HG03571 (cell line): ENCODE measurements around the gene HDAC11.
"Not testable (repeated sequence)": the region's sequence is repeated elsewhere in the genome, so short reads cannot be mapped to it uniquely, and the experiment has no call there.

ENCODE experiments used
- ATAC-seq: cut with Tn5 transposase; IDR thresholded peaks from one replicate; pipeline ENCODE4 v1.9.1; 2021; ENCODE audit not compliant: unreplicated experiment

Gene HDAC11

GRCh38 chr3:13506680-13507079 lies 26.6 kb downstream of the HDAC11 start:
- no peak for ATAC-seq

DNA sequence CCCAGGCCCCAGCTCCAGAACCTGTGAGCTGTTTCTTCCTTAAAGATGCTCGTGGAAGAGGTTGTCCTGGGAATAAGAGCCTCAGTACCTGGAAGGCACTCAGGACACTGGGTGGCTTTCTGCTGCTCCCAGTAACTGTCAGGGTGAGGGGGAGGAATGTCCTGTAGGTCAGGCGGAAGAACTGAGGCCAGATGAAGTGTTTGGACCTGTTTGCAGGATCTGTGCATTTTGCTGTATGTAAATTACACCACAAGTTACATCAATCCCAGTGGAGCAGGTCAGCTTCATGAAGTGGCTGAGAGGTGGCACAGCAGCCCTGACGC lies 27.1 kb downstream of the HDAC11 start:
- ATAC-seq: no peak

DNA sequence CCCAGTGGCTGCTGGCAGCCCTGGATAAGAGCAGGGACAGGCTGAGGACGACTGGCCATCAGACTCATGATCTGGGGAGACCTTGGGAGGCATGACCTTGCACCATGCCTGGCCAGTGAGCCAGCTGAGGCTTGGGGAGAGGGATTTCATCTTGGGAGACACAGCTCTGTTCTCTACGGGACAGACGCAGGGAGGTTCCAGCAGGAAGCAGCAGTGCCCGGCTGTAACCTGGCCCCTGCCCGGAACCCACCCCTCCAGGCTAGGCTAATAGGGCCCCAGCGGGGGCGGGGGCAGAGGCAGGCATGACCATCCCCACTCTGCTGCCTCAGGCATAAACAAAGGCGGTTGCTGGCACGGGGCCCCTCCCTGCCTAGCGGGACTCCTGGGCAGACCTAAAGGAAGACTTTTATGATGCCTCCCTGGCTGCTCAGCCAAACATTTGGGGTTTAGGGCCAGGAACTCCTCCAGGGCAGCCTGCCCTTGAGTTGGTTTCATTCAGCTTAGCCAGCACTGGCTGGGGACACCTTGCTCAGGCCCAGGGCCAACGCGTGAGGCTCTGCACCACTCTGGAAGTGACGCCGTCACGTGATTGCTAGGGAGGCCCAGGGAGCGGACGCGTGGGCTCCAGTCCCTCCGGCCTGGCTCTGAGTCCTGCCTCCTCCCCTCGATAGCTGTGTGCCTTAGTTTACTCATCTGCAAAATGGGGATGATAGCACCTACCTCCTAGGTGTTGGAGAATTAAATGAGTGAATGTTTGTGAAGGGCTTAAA lies 27.6 kb downstream of the HDAC11 start:
- no peak for ATAC-seq

DNA sequence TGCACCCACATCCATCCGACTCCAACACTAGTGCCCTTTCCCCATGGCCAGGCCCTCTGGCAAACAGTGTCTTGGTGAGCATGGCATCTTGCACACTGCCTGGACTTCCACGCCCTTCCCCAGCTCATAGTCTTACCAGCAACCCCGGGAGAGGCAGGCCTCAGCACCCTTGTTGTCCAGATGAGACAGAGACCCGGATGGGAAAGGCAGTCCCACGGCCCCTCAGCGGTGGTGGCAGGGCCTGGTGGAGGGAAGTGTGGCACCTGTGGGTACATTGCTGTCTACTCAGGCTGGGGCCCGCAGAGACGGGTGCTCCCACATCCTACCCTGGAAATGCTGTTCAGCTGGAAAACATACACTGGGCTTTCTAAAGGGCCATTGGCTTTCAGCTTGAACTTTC lies 28.4 kb downstream of the HDAC11 start:
- ATAC-seq: no peak

DNA sequence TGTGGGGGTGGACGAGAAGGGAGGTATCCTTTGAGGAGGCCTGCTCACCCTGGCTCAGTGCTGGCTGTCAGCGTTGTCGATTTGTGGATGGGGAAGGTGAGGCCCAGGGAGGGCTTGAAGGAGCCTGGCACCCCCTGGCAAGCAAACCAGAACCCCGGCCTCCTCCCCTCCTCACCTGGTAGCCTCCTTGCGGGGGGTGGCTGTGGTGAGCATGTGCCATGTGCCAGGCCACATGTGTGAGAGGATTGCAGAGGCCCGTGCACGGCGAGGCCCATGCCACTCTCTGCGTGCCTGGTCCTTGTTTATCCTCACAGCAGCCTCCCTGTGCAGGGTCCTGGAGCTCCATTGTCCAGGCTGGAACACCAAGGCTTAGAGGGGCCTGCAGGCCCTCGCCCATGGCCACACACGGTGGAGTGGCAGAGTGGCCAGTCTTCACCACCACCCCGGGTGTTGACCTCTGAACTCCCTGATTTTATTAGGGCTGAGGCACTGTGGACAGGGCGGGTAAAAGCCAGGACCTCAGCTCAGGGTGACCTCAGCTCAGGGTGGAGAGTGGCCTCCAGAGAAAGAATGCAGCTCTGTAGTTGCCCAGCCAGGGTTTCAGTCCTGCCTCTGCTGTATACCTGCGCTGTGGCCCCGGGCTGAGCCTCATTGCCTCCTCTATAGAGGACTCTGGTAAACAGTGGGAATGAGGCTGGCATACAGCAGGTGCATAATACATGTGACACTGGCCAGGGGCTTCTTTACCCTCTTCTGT lies 29.1 kb downstream of the HDAC11 start:
- ATAC-seq: no peak

GRCh38 chr3:13509816-13510192 lies 29.7 kb downstream of the HDAC11 start:
- ATAC-seq: no peak

GRCh38 chr3:13512451-13512850 lies 32.3 kb downstream of the HDAC11 start:
- ATAC-seq: no peak

DNA sequence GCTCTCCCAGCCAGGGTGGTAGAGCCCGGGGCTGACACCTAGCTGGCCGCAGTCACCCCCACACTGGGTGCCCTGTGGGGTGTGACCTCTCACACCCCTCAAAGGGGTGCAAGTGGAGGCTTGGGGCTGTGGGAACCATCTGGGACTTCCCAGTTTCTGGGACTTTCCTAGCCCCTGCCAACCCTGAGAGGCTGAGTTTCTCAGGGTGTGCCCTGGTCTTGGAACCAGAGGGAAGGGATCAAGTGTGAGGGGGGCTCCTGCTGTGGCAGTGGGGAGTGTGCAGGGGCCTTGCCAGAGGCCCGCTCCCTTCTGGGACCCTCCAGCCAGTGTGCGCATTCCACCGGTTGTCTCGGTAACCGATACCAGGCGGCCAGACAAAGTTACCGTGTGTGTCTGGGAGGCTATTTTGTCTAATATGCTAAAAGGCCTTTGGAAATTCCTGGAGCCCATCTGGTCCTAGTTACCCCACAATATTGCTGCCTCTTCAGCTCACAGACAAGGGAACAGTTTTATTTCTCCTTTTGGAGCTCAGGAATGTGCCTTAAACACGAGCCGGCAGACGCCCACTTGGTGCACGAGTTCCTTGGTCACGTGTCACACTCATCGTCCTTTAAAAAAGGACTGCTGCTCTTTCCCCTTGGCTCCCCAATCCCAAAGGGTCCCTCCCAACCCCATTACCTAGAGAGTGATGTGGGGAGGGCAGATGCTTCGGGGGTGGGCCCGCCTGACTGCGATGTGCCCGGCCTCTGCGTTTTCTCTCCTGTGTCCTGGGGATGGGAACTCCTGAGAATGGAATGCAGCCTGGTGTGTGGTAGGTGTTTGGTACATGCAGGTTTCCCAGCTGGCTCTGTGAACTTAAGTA lies 33.2 kb downstream of the HDAC11 start:
- no peak for ATAC-seq

GRCh38 chr3:13513913-13514517 lies 33.9 kb downstream of the HDAC11 start:
- ATAC-seq: no peak

DNA sequence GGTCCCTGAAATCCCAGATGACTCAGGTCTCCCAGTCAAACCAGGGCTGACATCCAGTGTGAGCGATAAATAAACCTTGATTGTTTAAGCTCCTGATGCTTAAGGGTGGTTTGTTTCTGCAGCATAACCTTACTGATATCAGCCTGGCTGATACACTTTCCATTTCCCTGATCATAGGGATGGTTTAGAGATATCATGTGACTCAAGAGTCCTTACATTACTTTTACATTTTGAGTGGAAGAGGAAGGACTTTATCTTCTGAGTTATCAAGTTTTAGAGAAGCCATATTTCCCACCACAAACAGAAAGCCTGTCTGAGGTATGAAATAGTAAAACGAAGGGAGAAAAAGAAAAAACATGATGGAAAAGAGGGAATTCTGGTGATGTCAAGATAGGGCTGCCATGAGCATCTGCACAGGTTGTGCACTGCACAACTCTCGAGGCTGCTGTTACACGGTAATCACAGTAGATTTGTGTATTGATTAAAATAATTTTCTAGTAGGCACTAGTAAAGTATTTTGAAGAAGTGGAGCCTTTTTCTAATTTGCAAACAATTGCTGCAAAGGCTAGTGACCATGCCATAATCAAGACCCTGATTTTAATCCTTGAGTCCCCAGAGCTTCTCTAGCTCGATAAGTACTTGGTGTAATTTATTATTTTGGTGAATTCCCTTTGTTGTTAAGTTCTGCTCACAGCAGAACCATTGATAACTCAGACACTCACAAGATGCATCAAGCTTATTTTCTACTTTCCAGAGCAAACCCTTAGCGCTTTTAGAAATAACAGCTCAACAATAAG lies 34.7 kb downstream of the HDAC11 start:
- ATAC-seq: no peak

GRCh38 chr3:13515786-13516759 lies 36.0 kb downstream of the HDAC11 start:
- ATAC-seq: no peak

DNA sequence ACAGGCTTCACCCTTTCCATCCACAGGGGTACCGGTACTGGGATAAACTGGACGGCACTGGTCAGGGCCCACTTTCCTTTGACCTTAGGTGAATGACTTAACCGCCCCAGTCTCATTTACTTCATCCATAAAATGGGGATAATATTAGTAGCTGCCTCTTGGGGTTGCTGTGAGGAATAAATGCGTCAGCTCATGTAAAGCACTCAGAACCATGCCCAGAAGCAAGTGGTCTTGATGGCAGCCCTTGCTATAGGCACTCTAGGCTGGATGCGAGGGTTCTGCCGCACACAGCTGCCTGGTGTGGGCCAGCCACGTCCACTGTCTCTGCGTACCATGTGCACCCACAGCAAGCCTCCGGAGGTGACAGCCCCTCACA lies 36.6 kb downstream of the HDAC11 start:
- no peak for ATAC-seq

GRCh38 chr3:13517253-13517977 lies 37.3 kb downstream of the HDAC11 start:
- no peak for ATAC-seq

DNA sequence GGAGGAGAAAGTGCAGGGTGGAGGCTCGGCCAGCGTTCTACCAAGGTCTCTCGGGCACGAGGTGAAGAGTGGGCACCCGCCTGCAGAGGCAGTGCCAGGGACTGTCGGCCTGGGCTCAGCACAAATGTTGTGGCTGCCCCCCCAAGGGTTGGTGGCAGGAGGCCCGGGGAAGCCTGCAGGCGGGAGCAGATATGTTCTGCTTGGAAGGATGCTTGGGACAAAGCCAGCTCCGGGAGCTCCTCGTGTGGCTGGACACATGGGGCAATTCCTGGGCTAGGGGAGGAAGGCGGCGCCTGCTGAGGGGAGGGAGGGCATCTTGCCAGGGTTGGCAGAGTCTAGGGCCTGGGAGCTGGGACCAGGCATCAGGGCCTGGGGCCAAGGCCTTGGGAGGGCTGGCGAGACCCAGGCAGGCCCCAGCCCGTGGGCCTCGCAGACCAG lies 38.4 kb downstream of the HDAC11 start:
- ATAC-seq: no peak

DNA sequence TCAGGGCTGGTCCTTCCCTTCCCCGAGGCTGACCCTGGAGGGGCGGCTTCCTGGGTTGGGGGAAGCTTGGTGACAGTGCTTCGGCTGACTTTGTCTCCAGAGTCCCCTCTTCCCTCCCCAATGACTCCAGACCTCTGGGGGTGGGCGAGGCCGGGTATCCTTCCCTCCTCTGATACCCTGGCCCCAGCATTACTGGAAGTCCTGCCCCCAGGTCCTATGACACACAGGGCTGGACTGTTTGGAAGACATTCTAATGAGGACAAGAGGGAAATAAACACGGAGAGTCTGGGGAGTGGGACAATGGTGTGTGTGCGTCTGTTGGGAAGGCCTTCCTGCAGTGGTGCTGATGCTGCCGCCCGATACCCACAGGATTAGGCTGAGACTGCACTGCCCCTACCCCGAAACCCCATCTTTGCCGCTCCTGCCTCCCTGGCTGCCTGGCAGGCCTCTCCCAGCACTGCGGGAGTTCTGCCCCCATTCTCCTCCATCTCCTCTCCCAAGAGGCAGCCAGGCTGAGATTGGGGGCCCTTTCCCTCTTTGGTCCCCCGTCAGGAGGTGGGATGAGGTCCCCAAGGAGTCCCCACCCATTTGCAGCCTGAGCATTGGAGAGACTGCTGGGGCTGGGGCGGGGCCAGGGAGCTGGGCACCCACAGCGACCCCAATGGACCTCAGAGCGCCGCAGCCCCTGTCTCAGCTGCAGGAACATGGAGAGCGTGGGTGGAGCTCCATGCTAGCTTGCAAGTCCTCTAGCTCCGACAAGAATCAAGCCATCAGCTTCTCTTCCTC lies 39.1 kb downstream of the HDAC11 start:
- ATAC-seq: no peak

DNA sequence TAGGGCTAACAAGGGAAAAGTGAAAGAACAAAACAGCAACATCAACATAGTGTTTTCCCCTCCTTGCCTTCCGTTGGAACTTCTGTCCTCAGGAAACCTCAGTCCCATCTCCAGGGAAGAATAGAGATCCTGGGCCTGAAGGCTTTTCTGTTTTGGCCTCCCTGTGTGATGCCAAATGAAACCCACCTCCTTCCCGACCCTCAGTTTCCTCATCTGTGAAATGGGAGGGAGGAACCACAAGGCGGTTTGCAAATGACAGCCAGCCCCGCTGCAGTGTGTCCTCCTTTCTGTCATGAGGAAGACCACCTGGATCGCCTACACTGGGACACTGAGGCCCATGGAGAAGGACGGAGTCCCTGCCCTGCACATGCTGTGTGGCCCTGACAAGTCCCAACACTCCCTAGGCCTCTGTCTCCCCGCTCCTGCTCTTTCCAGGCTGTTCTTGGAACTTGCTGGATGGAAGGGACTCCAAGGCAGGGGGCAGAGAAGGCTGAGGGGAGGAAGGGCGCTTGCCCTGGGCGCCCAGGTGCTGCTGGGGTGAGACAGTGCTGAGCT lies 40.3 kb downstream of the HDAC11 start:
- no peak for ATAC-seq

GRCh38 chr3:13521309-13521708 lies 41.2 kb downstream of the HDAC11 start:
- no peak for ATAC-seq

GRCh38 chr3:13521749-13522148 lies 41.6 kb downstream of the HDAC11 start:
- ATAC-seq: not testable (repeated sequence)
